ENCODE results near the gene SEMG2. TPM values are rescaled to one million over a fixed set of nuclear protein-coding genes. Genes with fewer than 3 reads are reported as not detected.

The SEMG2 gene
- not detected for total RNA-seq (2021; ENCODE audit: unreplicated experiment)
- not detected in 2 replicates for polyA plus RNA-seq (2012)
- not detected for Bru-seq, nascent RNA
- percentile 14 among the genes with signal in this experiment for BruChase-seq, experiment 1, labeled RNA remaining after a 6-hour chase
- not detected for BruChase-seq, experiment 2, labeled RNA remaining after a 2-hour chase
- long read RNA-seq = 0 reads

- no peaks in the 10 kb centered on the region for H3K79me2 ChIP-seq (ENCODE audit: insufficient read depth, low read length)
- intact Hi-C loops (cut with micrococcal nuclease) = loop anchor here (10.0 kb wide), 1 partner anchor 176 kb away; no protein-coding TSS in a partner anchor
- H3K9me2 ChIP-seq (ENCODE audit: insufficient read depth) = no peaks in the 10 kb centered on the region
- TF ChIP-seq FOSL1 (IDR thresholded peaks at IDR 0.05; ENCODE audit: low read depth) = no peak
- no peak for TF ChIP-seq ATF3 (IDR thresholded peaks at IDR 0.05)
- no peak for TF ChIP-seq RAD21 (IDR thresholded peaks at IDR 0.05; ENCODE audit: low read depth)
- TF ChIP-seq POLR2AphosphoS5 (IDR thresholded peaks at IDR 0.05; ENCODE audit: low read depth, low read length) = no peak
- no peak for TF ChIP-seq SIN3A (IDR thresholded peaks at IDR 0.05; ENCODE audit: low read depth)
- TF ChIP-seq EGR1 (IDR thresholded peaks at IDR 0.05; ENCODE audit: low read depth) = no peak
- no peak for TF ChIP-seq EZH2phosphoT487 (IDR thresholded peaks at IDR 0.05; ENCODE audit: borderline replicate concordance)
- TF ChIP-seq MAX (IDR thresholded peaks at IDR 0.05) = no peak
- TF ChIP-seq ZBTB33 (IDR thresholded peaks at IDR 0.05; ENCODE audit: extremely low read depth, insufficient replicate concordance, low read length) = no peak
- TF ChIP-seq REST (IDR thresholded peaks at IDR 0.05; ENCODE audit: low read depth) = no peak
- no peak for TF ChIP-seq YY1 (IDR thresholded peaks at IDR 0.05; ENCODE audit: extremely low read depth, insufficient replicate concordance, low read depth, low read length)
- no peak for TF ChIP-seq CEBPB (IDR thresholded peaks at IDR 0.05; ENCODE audit: low read depth)
- no peak for TF ChIP-seq TCF7L2 (IDR thresholded peaks at IDR 0.05; ENCODE audit: borderline replicate concordance, extremely low read depth, insufficient read depth, insufficient read length)
- no peak for TF ChIP-seq JUND (IDR thresholded peaks at IDR 0.05)
- no peak for TF ChIP-seq ELF1 (IDR thresholded peaks at IDR 0.05; ENCODE audit: borderline replicate concordance, low read depth)
- no peak for TF ChIP-seq ZFX (IDR thresholded peaks at IDR 0.05)
- TF ChIP-seq SP1 (IDR thresholded peaks at IDR 0.05; ENCODE audit: low read depth) = no peak
- no peak for TF ChIP-seq SRF (IDR thresholded peaks at IDR 0.05; ENCODE audit: low read depth)
- no peak for TF ChIP-seq POLR2A (IDR thresholded peaks at IDR 0.05; ENCODE audit: borderline replicate concordance, extremely low read depth, insufficient read depth, insufficient read length)
- no peak for TF ChIP-seq CBX3 (IDR thresholded peaks at IDR 0.05; ENCODE audit: low read depth)
- H3K4me3 ChIP-seq (replicated peaks in 1 of 2; ENCODE audit: low read depth in 1 of 2, low read length in 2 of 2) = no peak within 1 kb of the TSS
- peaks cover 46% of the 10 kb centered on the region for H3K27me3 ChIP-seq (ENCODE audit: insufficient read depth, low read length)
- no peaks in the 10 kb centered on the region for H4K20me1 ChIP-seq (ENCODE audit: insufficient read depth)
- ChIA-PET RAD21 (ENCODE audit: low non-redundant PET in 1 of 2, low total read pairs in 2 of 2, uncharacterized antibody in 2 of 2, unreplicated experiment in 2 of 2) (no interaction called here), CTCF (interaction anchor here (0.8 kb wide), 1 partner anchor 9 kb away, joined by 3 read pairs; no protein-coding TSS in a partner anchor), POLR2A (no interaction called here)
- H3K9ac ChIP-seq (ENCODE audit: low read length) = no peak within 1 kb of the TSS
- no peak within 1 kb of the TSS for H3K27ac ChIP-seq (ENCODE audit: low read depth, low read length)
- DNase-seq (ENCODE audit: low read depth, low spot score) (no peak), ATAC-seq (no peak)
- BruUV-seq (replicated peaks) = no TSS peak
- H3K4me2 ChIP-seq (ENCODE audit: low read length) = no peak within 1 kb of the TSS
- no peak within 1 kb of the TSS for H2AFZ ChIP-seq (ENCODE audit: low read depth, low read length, poor library complexity, severe bottlenecking)
- H3K4me1 ChIP-seq (ENCODE audit: control insufficient read depth in 1 of 2, insufficient read depth in 2 of 2, low read length in 2 of 2) = no peaks in the 10 kb centered on the region
- no peaks in the 10 kb centered on the region for H3K9me3 ChIP-seq (ENCODE audit: control insufficient read depth in 1 of 2, insufficient read depth in 1 of 2, low read depth in 1 of 2, low read length in 2 of 2)
- no peaks in the 10 kb centered on the region for H3K36me3 ChIP-seq (ENCODE audit: control insufficient read depth in 1 of 2, insufficient read depth in 2 of 2, low read length in 2 of 2)
Observed at GRCh38 chr20:45221076-45221475, at the start of gene SEMG2. Gene SEMG2, plus strand, starts transcription at chr20:45221373. Its CDS starts 17 bp downstream, at chr20:45221390.
